Breast epithelium (tissue), 4 donors: ENCODE results near the gene TK1. TPM values are rescaled to one million over a fixed set of nuclear protein-coding genes. Genes with fewer than 3 reads are reported as not detected.

Source experiments
- DNase-seq, 2 donors: peaks; one replicate each; pipeline ENCODE4 v3.0.0-alpha.2; 2019; ENCODE audit warnings: low spot score in 2 of 2
- H3K27ac ChIP-seq, 2 donors: fragments of 200-600 bp; sonication (generic) in 1 of 2; one replicate each; pipeline ENCODE4 v1.5.1; 2016 to 2019; ENCODE audit warnings: mild to moderate bottlenecking in 1 of 2
- H3K27me3 ChIP-seq, 2 donors: fragments of 200-600 bp; sonication (generic) in 1 of 2; one replicate each; pipeline versions ENCODE4 v1.5.1 to v1.6.0; 2017 to 2019; ENCODE audit warnings: control low read depth in 1 of 2, mild to moderate bottlenecking in 1 of 2
- H3K36me3 ChIP-seq: fragments of 200-600 bp; one replicate; pipeline ENCODE4 v1.5.1; 2019
- H3K4me1 ChIP-seq, 2 donors: fragments of 200-600 bp; sonication (generic); one replicate each; pipeline ENCODE4 v1.5.1; 2016 to 2019; ENCODE audit warnings: control low read depth in 1 of 2
- H3K4me3 ChIP-seq, 3 donors: fragments of 200-600 bp; sonication (generic); 1 replicate in 2 of 3; 2 replicates in 1 of 3; pipeline ENCODE4 v1.5.1; 2016 to 2019; ENCODE audit warnings: mild to moderate bottlenecking in 3 of 3, moderate library complexity in 2 of 3
- H3K9me3 ChIP-seq, 2 donors: fragments of 200-600 bp; sonication (generic) in 1 of 2; one replicate each; pipeline ENCODE4 v1.5.1; 2016 to 2019; ENCODE audit warnings: control low read depth in 1 of 2
- POLR2A ChIP-seq: fragments of 450-650 bp; IDR thresholded peaks from one replicate; pipeline ENCODE4 v1.6.1; 2016; ENCODE audit warnings: antibody characterized with exemption, mild to moderate bottlenecking, moderate library complexity
- POLR2AphosphoS5 ChIP-seq, 3 donors: sonication (generic); formaldehyde crosslinking; IDR thresholded peaks; one replicate each; pipeline ENCODE4 v1.6.1; 2017; ENCODE audit warnings: antibody characterized with exemption in 3 of 3
- intact Hi-C: fragments of 100-400 bp; cut with DNase I; formaldehyde crosslinking; loops from one replicate; pipeline ENCODE4 v1.15.1; 2023; ENCODE audit warnings: low total_unique reads
- total RNA-seq, 3 donors: library from RNA; depleted of rRNA; stranded (reverse); fragments of >200 nt; gene quantifications; one replicate each; pipeline ENCODE4 v1.1.0, GENCODE V29; 2016
- TF ChIP-seq, protein P1 (sequence below), 3 donors: fragments of 450-650 bp; IDR thresholded peaks; one replicate each; pipeline ENCODE4 v1.5.1; 2016 to 2017; ENCODE audit warnings: antibody characterized with exemption in 3 of 3, mild to moderate bottlenecking in 3 of 3, moderate library complexity in 3 of 3

The TK1 gene
- total RNA-seq, 3 donors from 2014 or later, result 2.6 to 5.6 (median 3.7) TPM

DNA sequence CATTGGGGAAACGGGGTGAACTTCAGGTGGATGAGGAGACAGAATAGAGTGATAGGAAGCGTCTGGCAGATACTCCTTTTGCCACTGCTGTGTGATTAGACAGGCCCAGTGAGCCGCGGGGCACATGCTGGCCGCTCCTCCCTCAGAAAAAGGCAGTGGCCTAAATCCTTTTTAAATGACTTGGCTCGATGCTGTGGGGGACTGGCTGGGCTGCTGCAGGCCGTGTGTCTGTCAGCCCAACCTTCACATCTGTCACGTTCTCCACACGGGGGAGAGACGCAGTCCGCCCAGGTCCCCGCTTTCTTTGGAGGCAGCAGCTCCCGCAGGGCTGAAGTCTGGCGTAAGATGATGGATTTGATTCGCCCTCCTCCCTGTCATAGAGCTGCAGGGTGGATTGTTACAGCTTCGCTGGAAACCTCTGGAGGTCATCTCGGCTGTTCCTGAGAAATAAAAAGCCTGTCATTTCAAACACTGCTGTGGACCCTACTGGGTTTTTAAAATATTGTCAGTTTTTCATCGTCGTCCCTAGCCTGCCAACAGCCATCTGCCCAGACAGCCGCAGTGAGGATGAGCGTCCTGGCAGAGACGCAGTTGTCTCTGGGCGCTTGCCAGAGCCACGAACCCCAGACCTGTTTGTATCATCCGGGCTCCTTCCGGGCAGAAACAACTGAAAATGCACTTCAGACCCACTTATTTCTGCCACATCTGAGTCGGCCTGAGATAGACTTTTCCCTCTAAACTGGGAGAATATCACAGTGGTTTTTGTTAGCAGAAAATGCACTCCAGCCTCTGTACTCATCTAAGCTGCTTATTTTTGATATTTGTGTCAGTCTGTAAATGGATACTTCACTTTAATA is 37.6 kb upstream of the TK1 start:
- peak overlapping the region in 1 of 2 donors; percentile 61 for H3K27ac ChIP-seq
- DNase-seq, result no peak
- H3K9me3 ChIP-seq, result no peaks in the 10 kb centered on the region
- no peaks in the 10 kb centered on the region for H3K27me3 ChIP-seq
- intact Hi-C loops, result loop anchor here (5.0 kb wide), 1 partner anchor 1132 kb away; no protein-coding TSS in a partner anchor
- H3K4me1 ChIP-seq, result no peaks in the 10 kb centered on the region
- no peaks in the 10 kb centered on the region for H3K36me3 ChIP-seq
- TF ChIP-seq, protein P1, sequence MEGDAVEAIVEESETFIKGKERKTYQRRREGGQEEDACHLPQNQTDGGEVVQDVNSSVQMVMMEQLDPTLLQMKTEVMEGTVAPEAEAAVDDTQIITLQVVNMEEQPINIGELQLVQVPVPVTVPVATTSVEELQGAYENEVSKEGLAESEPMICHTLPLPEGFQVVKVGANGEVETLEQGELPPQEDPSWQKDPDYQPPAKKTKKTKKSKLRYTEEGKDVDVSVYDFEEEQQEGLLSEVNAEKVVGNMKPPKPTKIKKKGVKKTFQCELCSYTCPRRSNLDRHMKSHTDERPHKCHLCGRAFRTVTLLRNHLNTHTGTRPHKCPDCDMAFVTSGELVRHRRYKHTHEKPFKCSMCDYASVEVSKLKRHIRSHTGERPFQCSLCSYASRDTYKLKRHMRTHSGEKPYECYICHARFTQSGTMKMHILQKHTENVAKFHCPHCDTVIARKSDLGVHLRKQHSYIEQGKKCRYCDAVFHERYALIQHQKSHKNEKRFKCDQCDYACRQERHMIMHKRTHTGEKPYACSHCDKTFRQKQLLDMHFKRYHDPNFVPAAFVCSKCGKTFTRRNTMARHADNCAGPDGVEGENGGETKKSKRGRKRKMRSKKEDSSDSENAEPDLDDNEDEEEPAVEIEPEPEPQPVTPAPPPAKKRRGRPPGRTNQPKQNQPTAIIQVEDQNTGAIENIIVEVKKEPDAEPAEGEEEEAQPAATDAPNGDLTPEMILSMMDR (IDR thresholded peaks at IDR 0.05), result no peak
- no peak for TF ChIP-seq POLR2AphosphoS5 (IDR thresholded peaks at IDR 0.05)
- no peak for TF ChIP-seq POLR2A
- peak overlapping the region in 2 of 3 donors; percentile 22 to 37 for H3K4me3 ChIP-seq

DNA sequence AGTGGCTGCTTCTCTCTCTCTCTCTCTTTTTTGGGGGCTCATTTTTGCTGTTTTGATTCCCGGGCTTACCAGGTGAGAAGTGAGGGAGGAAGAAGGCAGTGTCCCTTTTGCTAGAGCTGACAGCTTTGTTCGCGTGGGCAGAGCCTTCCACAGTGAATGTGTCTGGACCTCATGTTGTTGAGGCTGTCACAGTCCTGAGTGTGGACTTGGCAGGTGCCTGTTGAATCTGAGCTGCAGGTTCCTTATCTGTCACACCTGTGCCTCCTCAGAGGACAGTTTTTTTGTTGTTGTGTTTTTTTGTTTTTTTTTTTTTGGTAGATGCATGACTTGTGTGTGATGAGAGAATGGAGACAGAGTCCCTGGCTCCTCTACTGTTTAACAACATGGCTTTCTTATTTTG is 36.9 kb upstream of the TK1 start:
- Histone ChIP-seq H3K4me1 (no peaks in the 10 kb centered on the region), H3K27me3 (no peaks in the 10 kb centered on the region), H3K9me3 (no peaks in the 10 kb centered on the region), H3K36me3 (no peaks in the 10 kb centered on the region), H3K27ac (peak overlapping the region in 1 of 2 donors; percentile 48), H3K4me3 (no peak overlapping the region)
- intact Hi-C loops, result no loop called here
- DNase-seq, result no peak
- no peak for TF ChIP-seq POLR2A
- TF ChIP-seq, protein P1 (IDR thresholded peaks at IDR 0.05), result no peak
- TF ChIP-seq POLR2AphosphoS5 (IDR thresholded peaks at IDR 0.05), result no peak

DNA sequence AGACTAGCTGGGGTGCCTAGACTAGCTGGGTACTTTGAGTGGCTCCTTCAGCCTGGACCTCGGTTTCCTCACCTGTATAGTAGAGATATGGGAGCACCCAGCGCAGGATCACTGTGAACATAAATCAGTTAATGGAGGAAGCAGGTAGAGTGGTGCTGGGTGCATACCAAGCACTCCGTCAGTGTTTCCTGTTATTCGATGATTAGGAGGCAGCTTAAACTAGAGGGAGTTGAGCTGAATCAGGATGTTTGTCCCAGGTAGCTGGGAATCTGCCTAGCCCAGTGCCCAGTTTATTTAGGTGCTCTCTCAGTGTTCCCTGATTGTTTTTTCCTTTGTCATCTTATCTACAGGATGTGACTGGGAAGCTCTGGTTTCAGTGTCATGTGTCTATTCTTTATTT is 36.2 kb upstream of the TK1 start:
- no peak for TF ChIP-seq POLR2AphosphoS5 (IDR thresholded peaks at IDR 0.05)
- TF ChIP-seq, protein P1 (IDR thresholded peaks at IDR 0.05), result no peak
- TF ChIP-seq POLR2A, result no peak
- Histone ChIP-seq H3K27me3 (no peaks in the 10 kb centered on the region), H3K9me3 (no peaks in the 10 kb centered on the region), H3K36me3 (no peaks in the 10 kb centered on the region), H3K4me1 (no peaks in the 10 kb centered on the region), H3K4me3 (no peak overlapping the region), H3K27ac (peak overlapping the region in 1 of 2 donors; percentile 48)
- intact Hi-C loops, result no loop called here
- no peak for DNase-seq

DNA sequence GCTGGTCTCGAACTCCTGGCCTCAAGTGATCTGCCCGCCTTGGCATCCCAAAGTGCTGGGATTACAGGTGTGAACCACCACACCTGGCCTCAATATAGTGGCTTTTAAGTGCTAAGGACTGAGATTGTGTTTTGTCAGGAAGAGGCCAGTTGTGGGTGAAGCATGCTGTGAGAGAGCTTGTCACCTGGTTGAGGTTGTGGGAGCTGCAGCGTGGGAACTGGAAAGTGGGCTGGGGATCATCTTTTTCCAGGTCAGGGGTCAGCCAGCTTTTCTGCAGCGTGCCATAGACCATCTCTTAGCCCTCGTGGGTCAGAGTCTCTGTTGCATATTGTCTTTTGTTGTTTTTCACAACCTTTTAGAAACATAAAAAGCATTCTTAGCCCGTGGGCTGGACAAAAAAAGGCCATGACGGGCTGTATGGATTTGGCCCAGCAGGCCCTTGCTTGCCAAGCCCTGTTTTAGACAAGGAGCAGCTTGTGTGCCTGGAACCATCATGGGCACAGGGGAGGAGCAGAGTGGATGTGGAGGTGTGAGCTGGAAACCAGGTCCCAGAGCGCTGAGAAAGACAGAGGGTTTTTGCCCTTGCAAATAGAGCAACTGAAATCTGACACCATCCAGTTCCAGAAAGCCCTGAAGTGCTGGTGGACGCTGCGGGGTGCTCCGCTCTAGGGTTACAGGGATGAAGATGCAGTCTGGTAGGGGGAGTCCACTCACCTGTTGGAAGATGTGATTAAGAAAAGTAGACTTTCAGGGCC is 32.7 kb upstream of the TK1 start:
- intact Hi-C loops, result no loop called here
- no peak for TF ChIP-seq POLR2A
- TF ChIP-seq, protein P1 (IDR thresholded peaks at IDR 0.05), result no peak
- no peak for TF ChIP-seq POLR2AphosphoS5 (IDR thresholded peaks at IDR 0.05)
- DNase-seq, result no peak
- Histone ChIP-seq H3K4me3 (no peak overlapping the region), H3K9me3 (no peaks in the 10 kb centered on the region), H3K4me1 (peaks cover 0 to under 1% of the 10 kb centered on the region in 2 donors), H3K27me3 (no peaks in the 10 kb centered on the region), H3K27ac (no peak overlapping the region), H3K36me3 (no peaks in the 10 kb centered on the region)

DNA sequence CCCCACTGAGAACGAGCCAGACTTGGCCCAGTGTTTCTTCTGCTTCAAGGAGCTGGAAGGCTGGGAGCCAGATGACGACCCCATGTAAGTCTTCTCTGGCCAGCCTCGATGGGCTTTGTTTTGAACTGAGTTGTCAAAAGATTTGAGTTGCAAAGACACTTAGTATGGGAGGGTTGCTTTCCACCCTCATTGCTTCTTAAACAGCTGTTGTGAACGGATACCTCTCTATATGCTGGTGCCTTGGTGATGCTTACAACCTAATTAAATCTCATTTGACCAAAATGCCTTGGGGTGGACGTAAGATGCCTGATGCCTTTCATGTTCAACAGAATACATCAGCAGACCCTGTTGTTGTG is 27.8 kb upstream of the TK1 start:
- H3K9me3 ChIP-seq, result no peaks in the 10 kb centered on the region
- no peaks in the 10 kb centered on the region for H3K27me3 ChIP-seq
- peak overlapping the region in 1 of 3 donors; percentile 65 for H3K4me3 ChIP-seq
- DNase-seq, result no peak
- H3K4me1 ChIP-seq, result peaks cover 3 to 4% of the 10 kb centered on the region in 2 donors
- intact Hi-C loops, result no loop called here
- no peak overlapping the region for H3K27ac ChIP-seq
- TF ChIP-seq POLR2A (no peak), POLR2AphosphoS5 (IDR thresholded peaks at IDR 0.05) (no peak)
- TF ChIP-seq, protein P1 (IDR thresholded peaks at IDR 0.05), result no peak
- no peaks in the 10 kb centered on the region for H3K36me3 ChIP-seq
